K562 (cell line): ENCODE measurements around the gene BARD1. TPM values are rescaled to one million over a fixed set of nuclear protein-coding genes. Genes with fewer than 3 reads are reported as not detected.

Source experiments
- CBFB ChIP-seq: sonication (generic); formaldehyde crosslinking; IDR thresholded peaks from 2 replicates; pipeline ENCODE4 v1.4.0; 2020; ENCODE audit warnings: mild to moderate bottlenecking, missing genetic modification reagents
- CBX2 ChIP-seq: fragments of 200-600 bp; sonication (generic); IDR thresholded peaks from one replicate; pipeline ENCODE4 v1.6.1; 2012; ENCODE audit warnings: mild to moderate bottlenecking, low read length, inconsistent platforms; ENCODE audit not compliant: insufficient read depth, poor library complexity, severe bottlenecking
- CHD7 ChIP-seq: fragments of 200-600 bp; sonication (generic); IDR thresholded peaks from one replicate; pipeline ENCODE4 v1.6.1; 2012; ENCODE audit warnings: mild to moderate bottlenecking, low read depth, low read length, inconsistent platforms
- EZH2 ChIP-seq: IDR thresholded peaks from 2 replicates; pipeline ENCODE4 v1.6.1; 2012; ENCODE audit warnings: low read depth, mild to moderate bottlenecking, inconsistent platforms, low read length, borderline replicate concordance
- NKRF ChIP-seq: fragments of 450-650 bp; IDR thresholded peaks from 2 replicates; pipeline ENCODE4 v1.6.1; 2016; ENCODE audit warnings: borderline replicate concordance
- PHTF2 ChIP-seq: fragments of 250-450 bp; sonication (Bioruptor Pico); IDR thresholded peaks from 2 replicates; pipeline ENCODE4 v1.5.0; 2021; ENCODE audit warnings: mild to moderate bottlenecking
- RCOR1 ChIP-seq, 2 experiments: IDR thresholded peaks; 2 replicates each; pipeline ENCODE4 v1.6.1; 2012; ENCODE audit warnings: low read depth in 2 of 2, low read length in 2 of 2, borderline replicate concordance in 1 of 2, improper control_type of control experiment in 1 of 2
- TCF7 ChIP-seq: sonication (generic); IDR thresholded peaks from 2 replicates; pipeline ENCODE4 v1.6.1; 2016; ENCODE audit warnings: antibody characterized with exemption, borderline replicate concordance
- ZBTB26 ChIP-seq: fragments of 450-650 bp; formaldehyde crosslinking; IDR thresholded peaks from 2 replicates; pipeline ENCODE4 v1.4.0; 2022; ENCODE audit warnings: missing genetic modification characterization
- ZNF165 ChIP-seq: fragments of 250-450 bp; sonication (Bioruptor Pico); IDR thresholded peaks from 2 replicates; pipeline ENCODE4 v1.4.0; 2020; ENCODE audit warnings: borderline replicate concordance
- ZNF274 ChIP-seq: IDR thresholded peaks from 2 replicates; pipeline ENCODE4 v1.6.1; 2011; ENCODE audit warnings: low read depth, mild to moderate bottlenecking, low read length, moderate library complexity, borderline replicate concordance
- polyA plus RNA-seq, 8 experiments: library from polyadenylated mRNA; depleted of rRNA in 4 of 8; stranded (reverse) in 5 of 8; unstranded in 3 of 8; fragments of >200 nt; fragmentation: Nextera tagmentation in 2 of 8; fragmentation: Illumina TruSeq in 1 of 8; extraction: Ambion mirVana in 2 of 8; extraction: Trizol in 1 of 8; gene quantifications; 2 replicates each; pipeline versions ENCODE4 v1.2.1 to v1.2.3, GENCODE V29; 2011 to 2014; ENCODE audit warnings: inconsistent platforms in 1 of 8, missing spikeins in 1 of 8
- total RNA-seq, 7 experiments: library from RNA; depleted of rRNA in 6 of 7; stranded (reverse); fragments of >200 nt in 6 of 7; fragmentation: Illumina TruSeq in 2 of 7; extraction: Trizol in 2 of 7; gene quantifications; 2 replicates each; pipeline versions ENCODE4 v1.2.1 to v1.2.3, GENCODE V29; 2011 to 2021; ENCODE audit warnings: low replicate concordance in 1 of 7

BARD1 gene
- total and polyA plus RNA-seq, 9 of the 15 experiments (the other 6 are each of a cell fraction or from before 2014, with no cell fraction given), result 6.3 to 18.9 (median 11.3) TPM

- TF ChIP-seq CHD7 (no peak), CBFB (no peak), ZBTB26 (no peak), ZNF165 (CRISPR knock-in tag) (no peak), NKRF (no peak), ZNF274 (no peak), EZH2 (no peak), RCOR1 (IDR thresholded peaks at IDR 0.05; ENCODE audit: borderline replicate concordance in 1 of 2, low read depth in 2 of 2, low read length in 2 of 2) (peak in 1 of 2 experiments; percentile 60; a peak in 2 of 4 replicates), TCF7 (no peak), CBX2 (no peak), PHTF2 (no peak)
These were observed at the start of gene BARD1 (continued) for GRCh38 chr2:214808981-214809750.
